Adrenal gland (tissue), 12 donors: ENCODE measurements around the gene ERAP2. TPM values are rescaled to one million over a fixed set of nuclear protein-coding genes. Genes with fewer than 3 reads are reported as not detected.

Experiments used
- DNase-seq, 7 donors: peaks; one replicate each; pipeline ENCODE4 v3.0.0-alpha.2; 2019 to 2020
- H3K27ac ChIP-seq, 5 donors: fragments of 200-600 bp; sonication (generic) in 4 of 5; 1 replicate in 3 of 5; 2 replicates in 2 of 5; pipeline versions ENCODE4 v1.5.1 to v1.8.0; 2016 to 2020; ENCODE audit warnings: mild to moderate bottlenecking in 1 of 5
- H3K27me3 ChIP-seq: fragments of 200-600 bp; 2 replicates; pipeline ENCODE4 v1.8.0; 2021
- H3K36me3 ChIP-seq, 2 donors: fragments of 200-600 bp; replicated peaks in 1 of 2; 1 replicate in 1 of 2; 2 replicates in 1 of 2; pipeline versions ENCODE4 v1.5.1 to v1.8.0; 2018 to 2022
- H3K4me1 ChIP-seq, 2 donors: fragments of 200-600 bp; replicated peaks in 1 of 2; 1 replicate in 1 of 2; 2 replicates in 1 of 2; pipeline versions ENCODE4 v1.5.1 to v1.8.0; 2018 to 2021
- H3K4me3 ChIP-seq, 4 donors: fragments of 200-600 bp; sonication (generic) in 3 of 4; one replicate each; pipeline ENCODE4 v1.5.1; 2016 to 2018
- H3K9me3 ChIP-seq, 3 donors: fragments of 200-600 bp; sonication (generic) in 1 of 3; replicated peaks in 1 of 3; 1 replicate in 2 of 3; 2 replicates in 1 of 3; pipeline versions ENCODE4 v1.5.1 to v1.8.0; 2016 to 2021
- CTCF ChIP-seq, 6 experiments: fragments of 450-650 bp in 4 of 6; fragments of 200-600 bp in 2 of 6; sonication (generic) in 1 of 6; IDR thresholded peaks; 1 replicate in 5 of 6; 2 replicates in 1 of 6; pipeline versions ENCODE4 v1.5.1 to v1.8.0; 2016 to 2021; ENCODE audit warnings: antibody characterized with exemption in 6 of 6, mild to moderate bottlenecking in 2 of 6, moderate library complexity in 1 of 6
- POLR2A ChIP-seq, 2 donors: fragments of 450-650 bp; IDR thresholded peaks; one replicate each; pipeline ENCODE4 v1.6.1; 2017; ENCODE audit warnings: antibody characterized with exemption in 2 of 2, mild to moderate bottlenecking in 2 of 2, moderate library complexity in 1 of 2
- WGBS, 4 donors: extraction: QIAGEN DNeasy Blood & Tissue Kit in 2 of 4; methylation state at CpG; one replicate each; pipeline versions ENCODE4 v1.1.5 to v1.1.7; 2013 to 2017; 5-methylcytosine and 5-hydroxymethylcytosine counted together
- intact Hi-C, 2 donors: fragments of 100-400 bp; cut with DNase I; formaldehyde crosslinking; loops; one replicate each; pipeline versions ENCODE4 v1.14.1 to v1.15.0; 2022 to 2023
- polyA plus RNA-seq, 3 donors: library from polyadenylated mRNA; stranded (reverse); fragments of 200-250 nt in 2 of 3; fragments of 350-450 nt in 1 of 3; fragmentation: Illumina TruSeq in 1 of 3; extraction: RNeasy Lipid Tissue Mini Kit (QIAGEN cat#74804) in 1 of 3; gene quantifications; one replicate each; pipeline ENCODE4 v1.2.3, GENCODE V29; 2013 to 2014
- total RNA-seq, 9 donors: library from RNA; depleted of rRNA in 4 of 9; stranded (reverse); fragments of >200 nt in 4 of 9; fragments of 120-200 nt in 1 of 9; fragmentation: NEBNext Ultra II Directional in 1 of 9; extraction: Animal tissue kit (Norgen Biotek cat#: 25700) in 1 of 9; gene quantifications; one replicate each; pipeline versions ENCODE4 v1.1.0 to v1.2.4, GENCODE V29; 2013 to 2023
- donor health status: healthy with polysubstance abuse.
- donor health status: Bipolar disorder and iron deficiency.
- donor health status: DM: yes; HTN: yes; CAD: no.
- donor health status: DM: no; HTN: no; CAD: no.
- donor health status: DM: no; HTN: no; CAD: no.
- donor health status: DM: yes; HTN: yes; CAD: no.

ERAP2 gene
- total and polyA plus RNA-seq, 12 donors = 0.94 to 32.1 (median 10.2) TPM

GRCh38 chr5:96940586-96940985 is 64.3 kb downstream of the ERAP2 start:
- Histone ChIP-seq H3K27me3 (no peaks in the 10 kb centered on the region), H3K9me3 (no peaks in the 10 kb centered on the region), H3K27ac (no peak overlapping the region), H3K4me3 (no peak overlapping the region), H3K36me3 (no peaks in the 10 kb centered on the region), H3K4me1 (peaks cover 12 to 31% of the 10 kb centered on the region in 2 donors)
- 69 to 82% (median 78%) methylated on average over 3 of the region's 3 CpGs for WGBS, 4 donors
- no peak for DNase-seq
- intact Hi-C loops = no loop called here
- TF ChIP-seq POLR2A (IDR thresholded peaks at IDR 0.05) (no peak), CTCF (IDR thresholded peaks at IDR 0.05) (no peak)

GRCh38 chr5:96941140-96941539 is 64.8 kb downstream of the ERAP2 start:
- 79 to 95% (median 92%) methylated on average over 3 to 4 of the region's 4 CpGs for WGBS, 4 donors
- Histone ChIP-seq H3K4me3 (no peak overlapping the region), H3K9me3 (no peaks in the 10 kb centered on the region), H3K36me3 (no peaks in the 10 kb centered on the region), H3K4me1 (peaks cover 12 to 31% of the 10 kb centered on the region in 2 donors), H3K27me3 (no peaks in the 10 kb centered on the region), H3K27ac (no peak overlapping the region)
- TF ChIP-seq CTCF (IDR thresholded peaks at IDR 0.05) (no peak), POLR2A (IDR thresholded peaks at IDR 0.05) (no peak)
- DNase-seq = no peak
- intact Hi-C loops = no loop called here

- whole genome bisulfite sequencing, 4 donors = 96 to 98% (median 96%) methylated on average over 9 of the region's 9 CpGs
- intact Hi-C loops = no loop called here
- TF ChIP-seq POLR2A (IDR thresholded peaks at IDR 0.05) = no peak
- TF ChIP-seq CTCF (IDR thresholded peaks at IDR 0.05) = no peak
- Histone ChIP-seq H3K4me1 (peaks cover 12 to 35% of the 10 kb centered on the region in 2 donors), H3K4me3 (no peak overlapping the region), H3K27me3 (no peaks in the 10 kb centered on the region), H3K9me3 (no peaks in the 10 kb centered on the region), H3K27ac (no peak overlapping the region), H3K36me3 (no peaks in the 10 kb centered on the region)
- no peak for DNase-seq
Measured at GRCh38 chr5:96942078-96942477, 65.8 kb downstream of the ERAP2 start.

GRCh38 chr5:96942911-96943310 is 66.6 kb downstream of the ERAP2 start:
- intact Hi-C loops = no loop called here
- Histone ChIP-seq H3K4me1 (peaks cover 8 to 30% of the 10 kb centered on the region in 2 donors), H3K36me3 (no peaks in the 10 kb centered on the region), H3K27ac (no peak overlapping the region), H3K27me3 (no peaks in the 10 kb centered on the region), H3K4me3 (no peak overlapping the region), H3K9me3 (no peaks in the 10 kb centered on the region)
- WGBS, 4 donors = 89 to 100% (median 96%) methylated on average over 1 of the region's 1 CpG
- TF ChIP-seq CTCF (IDR thresholded peaks at IDR 0.05) (no peak), POLR2A (IDR thresholded peaks at IDR 0.05) (no peak)
- no peak for DNase-seq
